KMS-11 (cell line): ENCODE data around the gene PRRC2B.

Source experiments
- H2AFZ ChIP-seq: fragments of 200-600 bp; sonication (generic); 2 replicates; pipeline ENCODE4 v1.6.1; 2016; ENCODE audit warnings: antibody characterized with exemption, mixed run types, low read depth
- H3K27ac ChIP-seq: fragments of 200-600 bp; sonication (generic); 2 replicates; pipeline ENCODE4 v1.6.1; 2016; ENCODE audit warnings: mild to moderate bottlenecking, mixed run types
- H3K27me3 ChIP-seq: fragments of 200-600 bp; sonication (generic); 2 replicates; pipeline ENCODE4 v1.6.1; 2017; ENCODE audit warnings: mild to moderate bottlenecking, low read depth, mixed run types, moderate library complexity; ENCODE audit not compliant: insufficient read depth
- H3K36me3 ChIP-seq: fragments of 200-600 bp; sonication (generic); 2 replicates; pipeline ENCODE4 v1.6.1; 2017; ENCODE audit warnings: mild to moderate bottlenecking, mixed run types; ENCODE audit not compliant: insufficient read depth
- H3K4me1 ChIP-seq: fragments of 200-600 bp; sonication (generic); 2 replicates; pipeline ENCODE4 v1.6.1; 2016; ENCODE audit warnings: mild to moderate bottlenecking, low read depth, mixed run types; ENCODE audit not compliant: poor library complexity, severe bottlenecking
- H3K4me2 ChIP-seq: fragments of 200-600 bp; sonication (generic); 2 replicates; pipeline ENCODE4 v1.7.0; 2016; ENCODE audit warnings: mild to moderate bottlenecking, mixed run types
- H3K4me3 ChIP-seq: fragments of 200-600 bp; sonication (generic); IDR thresholded peaks from 2 replicates; pipeline ENCODE4 v1.6.1; 2017; ENCODE audit warnings: low read depth, low read length, mixed read lengths; ENCODE audit not compliant: insufficient read depth
- H3K79me2 ChIP-seq: fragments of 200-600 bp; sonication (generic); 2 replicates; pipeline ENCODE4 v1.6.1; 2016; ENCODE audit warnings: low read depth, mixed run types; ENCODE audit not compliant: insufficient read depth
- H3K9ac ChIP-seq: fragments of 200-600 bp; sonication (generic); 2 replicates; pipeline ENCODE4 v1.6.1; 2016; ENCODE audit warnings: mild to moderate bottlenecking, mixed run types
- H4K20me1 ChIP-seq: fragments of 200-600 bp; sonication (generic); 2 replicates; pipeline ENCODE4 v1.6.1; 2016; ENCODE audit warnings: mild to moderate bottlenecking, mixed run types; ENCODE audit not compliant: insufficient read depth
- TF ChIP-seq, protein P1 (sequence below): fragments of 200-600 bp; sonication (generic); conservative IDR thresholded peaks from 2 replicates; pipeline ENCODE4 v1.6.1; 2017; ENCODE audit warnings: low read depth, mild to moderate bottlenecking, antibody characterized with exemption, low read length, moderate library complexity, mixed read lengths

The PRRC2B gene

DNA sequence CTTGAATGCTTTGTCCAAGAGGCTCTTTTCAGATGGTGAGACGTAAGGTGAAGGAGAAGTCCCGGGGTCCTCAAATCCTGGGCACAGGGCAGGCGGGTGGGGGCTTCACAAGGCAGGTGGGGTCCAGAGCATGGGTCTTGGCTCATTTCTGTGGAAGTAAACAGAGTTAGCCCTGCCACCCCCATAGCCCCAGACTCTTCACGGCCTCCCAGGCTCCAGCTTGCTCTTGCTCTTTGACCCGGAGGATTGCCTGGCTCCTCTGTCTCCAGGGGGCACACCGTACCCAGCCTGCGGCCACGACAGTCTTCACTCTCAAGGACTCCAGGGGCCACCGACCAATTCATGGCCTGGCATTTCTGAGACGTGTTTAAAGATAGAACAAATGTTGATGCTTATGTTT is 80.0 kb downstream of the PRRC2B start:
- no peak overlapping the region for H3K4me3 ChIP-seq
- no peak overlapping the region for H3K4me2 ChIP-seq
- peaks cover 18% of the 10 kb centered on the region; the same call in 1 of the 2 replicates for H3K36me3 ChIP-seq
- H3K27ac ChIP-seq, result no peak overlapping the region
- no peak overlapping the region for H2AFZ ChIP-seq
- no peaks in the 10 kb centered on the region for H3K27me3 ChIP-seq
- H3K9ac ChIP-seq, result no peak overlapping the region
- no peaks in the 10 kb centered on the region for H3K4me1 ChIP-seq
- TF ChIP-seq, protein P1, sequence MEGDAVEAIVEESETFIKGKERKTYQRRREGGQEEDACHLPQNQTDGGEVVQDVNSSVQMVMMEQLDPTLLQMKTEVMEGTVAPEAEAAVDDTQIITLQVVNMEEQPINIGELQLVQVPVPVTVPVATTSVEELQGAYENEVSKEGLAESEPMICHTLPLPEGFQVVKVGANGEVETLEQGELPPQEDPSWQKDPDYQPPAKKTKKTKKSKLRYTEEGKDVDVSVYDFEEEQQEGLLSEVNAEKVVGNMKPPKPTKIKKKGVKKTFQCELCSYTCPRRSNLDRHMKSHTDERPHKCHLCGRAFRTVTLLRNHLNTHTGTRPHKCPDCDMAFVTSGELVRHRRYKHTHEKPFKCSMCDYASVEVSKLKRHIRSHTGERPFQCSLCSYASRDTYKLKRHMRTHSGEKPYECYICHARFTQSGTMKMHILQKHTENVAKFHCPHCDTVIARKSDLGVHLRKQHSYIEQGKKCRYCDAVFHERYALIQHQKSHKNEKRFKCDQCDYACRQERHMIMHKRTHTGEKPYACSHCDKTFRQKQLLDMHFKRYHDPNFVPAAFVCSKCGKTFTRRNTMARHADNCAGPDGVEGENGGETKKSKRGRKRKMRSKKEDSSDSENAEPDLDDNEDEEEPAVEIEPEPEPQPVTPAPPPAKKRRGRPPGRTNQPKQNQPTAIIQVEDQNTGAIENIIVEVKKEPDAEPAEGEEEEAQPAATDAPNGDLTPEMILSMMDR, result no peak
- no peaks in the 10 kb centered on the region for H4K20me1 ChIP-seq
- peaks cover 19% of the 10 kb centered on the region; the same call in 1 of the 2 replicates for H3K79me2 ChIP-seq

DNA sequence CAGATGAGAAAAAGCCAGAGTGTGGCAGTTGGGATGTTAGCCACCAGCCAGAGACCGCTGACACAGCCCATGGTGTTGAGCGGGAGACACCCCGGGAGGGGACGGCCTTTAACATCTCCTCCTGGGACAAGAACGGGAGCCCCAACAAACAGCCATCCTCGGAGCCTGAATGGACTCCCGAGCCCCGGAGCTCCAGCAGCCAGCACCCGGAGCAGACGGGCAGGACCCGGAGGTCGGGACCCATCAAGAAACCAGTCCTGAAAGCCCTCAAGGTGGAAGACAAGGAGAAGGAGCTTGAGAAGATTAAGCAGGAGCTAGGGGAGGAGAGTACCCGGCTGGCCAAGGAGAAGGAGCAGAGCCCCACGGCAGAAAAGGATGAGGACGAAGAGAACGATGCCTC is 80.8 kb downstream of the PRRC2B start:
- H3K27ac ChIP-seq, result no peak overlapping the region
- H3K27me3 ChIP-seq, result no peaks in the 10 kb centered on the region
- H3K4me3 ChIP-seq, result no peak overlapping the region
- no peaks in the 10 kb centered on the region for H4K20me1 ChIP-seq
- TF ChIP-seq, protein P1, result no peak
- no peaks in the 10 kb centered on the region for H3K4me1 ChIP-seq
- no peak overlapping the region for H2AFZ ChIP-seq
- H3K4me2 ChIP-seq, result no peak overlapping the region
- peaks cover 18% of the 10 kb centered on the region; the same call in 1 of the 2 replicates for H3K79me2 ChIP-seq
- H3K9ac ChIP-seq, result no peak overlapping the region
- H3K36me3 ChIP-seq, result peaks cover 18% of the 10 kb centered on the region; the same call in 1 of the 2 replicates

DNA sequence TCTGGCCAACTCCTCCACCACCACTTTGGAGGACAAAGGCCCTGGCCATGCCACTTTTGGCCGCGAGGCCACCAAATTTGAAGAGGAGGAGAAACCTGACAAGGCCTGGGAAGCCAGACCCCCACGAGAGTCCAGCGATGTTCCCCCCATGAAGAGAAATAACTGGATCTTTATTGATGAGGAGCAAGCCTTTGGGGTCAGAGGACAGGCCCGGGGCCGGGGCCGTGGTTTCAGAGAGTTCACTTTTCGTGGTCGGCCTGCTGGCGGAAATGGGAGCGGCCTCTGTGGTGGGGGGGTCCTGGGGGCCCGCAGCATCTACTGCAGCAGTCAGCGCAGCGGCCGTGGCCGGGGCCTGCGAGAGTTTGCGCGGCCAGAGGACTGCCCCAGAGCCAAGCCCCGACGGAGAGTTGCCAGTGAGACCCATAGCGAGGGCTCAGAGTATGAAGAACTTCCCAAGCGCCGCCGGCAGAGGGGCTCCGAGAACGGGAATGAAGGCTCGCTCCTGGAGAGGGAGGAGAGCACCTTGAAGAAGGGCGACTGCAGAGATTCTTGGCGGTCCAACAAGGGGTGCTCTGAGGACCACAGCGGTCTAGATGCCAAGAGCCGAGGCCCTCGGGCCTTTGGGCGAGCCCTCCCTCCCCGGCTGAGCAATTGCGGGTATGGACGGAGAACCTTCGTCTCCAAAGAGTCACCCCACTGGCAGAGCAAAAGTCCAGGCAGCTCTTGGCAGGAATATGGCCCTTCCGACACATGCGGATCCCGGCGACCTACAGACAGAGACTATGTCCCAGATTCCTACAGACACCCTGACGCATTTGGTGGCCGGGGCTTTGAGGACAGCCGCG is 81.4 kb downstream of the PRRC2B start:
- H3K27me3 ChIP-seq, result no peaks in the 10 kb centered on the region
- H3K9ac ChIP-seq, result no peak overlapping the region
- no peak overlapping the region for H2AFZ ChIP-seq
- H3K27ac ChIP-seq, result no peak overlapping the region
- no peaks in the 10 kb centered on the region for H4K20me1 ChIP-seq
- H3K79me2 ChIP-seq, result peaks cover 15% of the 10 kb centered on the region; the same call in 1 of the 2 replicates
- peaks cover 18% of the 10 kb centered on the region; the same call in 1 of the 2 replicates for H3K36me3 ChIP-seq
- no peaks in the 10 kb centered on the region for H3K4me1 ChIP-seq
- no peak overlapping the region for H3K4me2 ChIP-seq
- H3K4me3 ChIP-seq, result no peak overlapping the region
- TF ChIP-seq, protein P1, result no peak

DNA sequence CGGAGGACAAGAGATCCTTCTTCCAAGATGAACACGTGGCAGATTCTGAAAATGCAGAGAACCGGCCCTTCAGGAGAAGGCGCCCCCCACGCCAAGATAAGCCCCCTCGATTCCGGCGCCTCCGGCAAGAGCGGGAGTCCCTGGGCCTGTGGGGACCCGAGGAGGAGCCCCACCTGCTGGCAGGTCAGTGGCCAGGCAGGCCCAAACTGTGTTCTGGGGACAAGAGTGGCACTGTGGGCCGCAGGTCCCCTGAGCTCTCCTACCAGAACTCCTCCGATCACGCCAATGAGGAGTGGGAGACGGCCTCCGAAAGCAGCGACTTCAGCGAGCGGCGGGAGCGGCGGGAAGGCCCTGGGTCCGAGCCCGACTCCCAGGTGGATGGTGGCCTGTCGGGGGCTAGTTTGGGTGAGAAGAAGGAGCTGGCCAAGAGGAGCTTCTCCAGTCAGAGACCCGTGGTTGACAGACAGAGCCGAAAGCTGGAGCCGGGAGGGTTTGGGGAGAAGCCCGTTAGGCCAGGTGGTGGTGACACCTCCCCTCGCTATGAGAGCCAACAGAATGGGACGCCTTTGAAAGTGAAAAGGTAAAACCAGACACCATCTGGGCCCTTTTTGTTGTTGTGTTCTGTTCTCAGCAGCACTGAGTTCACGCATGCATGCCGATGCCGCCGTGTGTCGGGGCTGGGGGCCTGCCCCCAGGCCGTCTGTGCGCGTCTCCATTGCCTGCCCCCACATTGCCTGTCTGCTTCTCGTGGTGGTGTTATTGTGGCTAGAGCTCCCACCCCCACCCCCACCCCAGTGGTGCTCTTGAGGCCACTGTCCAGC is 82.3 kb downstream of the PRRC2B start:
- peaks cover 15% of the 10 kb centered on the region; the same call in 1 of the 2 replicates for H3K79me2 ChIP-seq
- no peak overlapping the region for H3K9ac ChIP-seq
- no peak overlapping the region for H3K27ac ChIP-seq
- H4K20me1 ChIP-seq, result no peaks in the 10 kb centered on the region
- no peaks in the 10 kb centered on the region for H3K27me3 ChIP-seq
- H3K36me3 ChIP-seq, result peaks cover 13% of the 10 kb centered on the region; the same call in 1 of the 2 replicates
- H2AFZ ChIP-seq, result no peak overlapping the region
- no peak overlapping the region for H3K4me2 ChIP-seq
- H3K4me3 ChIP-seq, result no peak overlapping the region
- TF ChIP-seq, protein P1, result peak; percentile 35; the same call in 1 of the 2 replicates
- no peaks in the 10 kb centered on the region for H3K4me1 ChIP-seq
